Peyer's patch (tissue), 4 donors: ENCODE data around the gene IGF2BP2. TPM values are rescaled to one million over a fixed set of nuclear protein-coding genes. Genes with fewer than 3 reads are reported as not detected.

ENCODE experiments used
- DNase-seq, 3 donors: peaks; one replicate each; pipeline ENCODE4 v3.0.0-alpha.2; 2017 to 2019
- H3K27ac ChIP-seq, 4 donors: fragments of 200-600 bp; sonication (generic); one replicate each; pipeline ENCODE4 v1.5.1; 2016 to 2019
- H3K27me3 ChIP-seq, 2 donors: fragments of 200-600 bp; sonication (generic); one replicate each; pipeline ENCODE4 v1.5.1; 2019
- H3K36me3 ChIP-seq, 3 donors: fragments of 200-600 bp; sonication (generic); one replicate each; pipeline ENCODE4 v1.5.1; 2016 to 2019
- H3K4me1 ChIP-seq, 4 donors: fragments of 200-600 bp; sonication (generic); one replicate each; pipeline ENCODE4 v1.5.1; 2016 to 2019
- H3K4me3 ChIP-seq, 4 donors: fragments of 200-600 bp; sonication (generic); 1 replicate in 3 of 4; 2 replicates in 1 of 4; pipeline ENCODE4 v1.5.1; 2016 to 2019; ENCODE audit warnings: mild to moderate bottlenecking in 1 of 4
- H3K9me3 ChIP-seq, 4 donors: fragments of 200-600 bp; sonication (generic); one replicate each; pipeline ENCODE4 v1.5.1; 2016 to 2019; ENCODE audit warnings: mild to moderate bottlenecking in 1 of 4
- CTCF ChIP-seq, 6 experiments: fragments of 450-650 bp in 4 of 6; fragments of 200-600 bp in 2 of 6; sonication (generic) in 1 of 6; IDR thresholded peaks; one replicate each; pipeline ENCODE4 v1.5.1; 2017 to 2019; ENCODE audit warnings: antibody characterized with exemption in 6 of 6, mild to moderate bottlenecking in 3 of 6, moderate library complexity in 1 of 6
- POLR2A ChIP-seq, 2 donors: fragments of 450-650 bp; IDR thresholded peaks; one replicate each; pipeline ENCODE4 v1.5.1; 2017; ENCODE audit warnings: antibody characterized with exemption in 2 of 2, mild to moderate bottlenecking in 2 of 2, moderate library complexity in 2 of 2
- total RNA-seq, 4 donors: library from RNA; depleted of rRNA; stranded (reverse); fragments of >200 nt; gene quantifications; one replicate each; pipeline ENCODE4 v1.1.0, GENCODE V29; 2016

IGF2BP2 gene
- total RNA-seq, 4 donors from 2014 or later, result 61.9 to 116 (median 99.8) TPM

- Histone ChIP-seq H3K27ac (no peak overlapping the region), H3K4me1 (peaks cover 0 to 15% (median 0%) of the 10 kb centered on the region in 4 donors), H3K9me3 (no peaks in the 10 kb centered on the region), H3K27me3 (no peaks in the 10 kb centered on the region), H3K4me3 (no peak overlapping the region), H3K36me3 (no peaks in the 10 kb centered on the region)
- TF ChIP-seq CTCF (IDR thresholded peaks at IDR 0.05), result no peak
- TF ChIP-seq POLR2A (IDR thresholded peaks at IDR 0.05), result no peak
- no peak for DNase-seq
These were observed 115.4 kb downstream of the IGF2BP2 start for GRCh38 chr3:185709251-185709955.

- H3K4me1 ChIP-seq, result peaks cover 0 to 15% (median 0%) of the 10 kb centered on the region in 4 donors
- TF ChIP-seq CTCF (IDR thresholded peaks at IDR 0.05), result no peak
- TF ChIP-seq POLR2A (IDR thresholded peaks at IDR 0.05), result no peak
- H3K4me3 ChIP-seq, result no peak overlapping the region
- H3K27me3 ChIP-seq, result no peaks in the 10 kb centered on the region
- H3K36me3 ChIP-seq, result no peaks in the 10 kb centered on the region
- DNase-seq, result no peak
- H3K27ac ChIP-seq, result no peak overlapping the region
- H3K9me3 ChIP-seq, result no peaks in the 10 kb centered on the region
These were observed 116.5 kb downstream of the IGF2BP2 start for GRCh38 chr3:185708392-185708791.

GRCh38 chr3:185705498-185705897 lies 119.3 kb downstream of the IGF2BP2 start:
- no peaks in the 10 kb centered on the region for H3K36me3 ChIP-seq
- H3K27ac ChIP-seq, result no peak overlapping the region
- no peaks in the 10 kb centered on the region for H3K9me3 ChIP-seq
- no peak overlapping the region for H3K4me3 ChIP-seq
- H3K4me1 ChIP-seq, result peaks cover 0 to 7% (median 0%) of the 10 kb centered on the region in 4 donors
- TF ChIP-seq CTCF (IDR thresholded peaks at IDR 0.05) (no peak), POLR2A (IDR thresholded peaks at IDR 0.05) (no peak)
- DNase-seq, result no peak
- no peaks in the 10 kb centered on the region for H3K27me3 ChIP-seq

DNA sequence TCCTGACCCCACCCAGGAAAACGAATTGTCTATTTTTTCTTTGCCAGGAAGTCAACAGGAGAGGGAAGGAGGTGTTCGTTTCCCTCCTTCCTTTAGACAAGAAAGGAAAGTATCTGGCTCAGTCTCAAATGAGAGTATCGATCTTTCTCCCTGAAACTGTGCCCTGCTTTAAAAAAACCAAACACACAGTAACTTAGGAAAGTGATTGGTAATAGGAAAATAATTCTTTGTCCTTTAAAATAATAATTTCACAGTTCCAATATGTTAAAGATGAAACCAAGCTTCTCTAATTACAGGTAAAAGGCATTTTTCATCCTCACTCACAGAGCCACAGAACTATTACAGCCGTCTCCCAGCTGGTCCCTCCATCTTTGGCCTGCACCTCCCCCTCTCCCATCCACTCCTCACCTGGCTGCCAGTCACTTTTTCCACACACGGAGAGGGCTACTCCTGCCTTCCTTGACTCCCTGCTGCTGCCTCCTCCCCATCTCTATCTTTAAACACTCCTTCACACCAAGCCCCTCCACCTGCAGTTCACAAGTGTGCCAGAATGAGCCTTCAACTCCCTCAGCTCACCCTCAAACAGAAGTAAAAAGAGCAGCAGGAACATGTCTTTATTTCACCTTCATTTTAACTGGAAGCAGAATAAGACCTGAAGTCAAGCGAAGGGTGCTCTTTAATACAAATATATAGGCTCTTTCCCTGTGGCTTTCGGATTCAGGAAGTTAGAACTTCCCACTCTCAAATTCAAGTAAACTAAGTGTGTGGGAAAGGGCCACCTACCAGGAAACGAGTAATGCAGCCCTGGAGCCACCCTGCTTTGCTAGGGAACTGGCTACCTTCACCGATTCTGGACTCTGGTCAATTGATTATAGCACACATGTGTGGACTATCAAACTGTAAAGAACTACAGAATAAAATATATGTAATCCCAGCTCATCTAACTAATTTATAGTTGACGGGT lies 122.3 kb downstream of the IGF2BP2 start:
- H3K27ac ChIP-seq, result peak overlapping the region in 3 of 4 donors; percentile 5 to 34 (median 26)
- no peaks in the 10 kb centered on the region for H3K9me3 ChIP-seq
- DNase-seq, result peak in 1 of 3 donors; percentile 51
- no peak overlapping the region for H3K4me3 ChIP-seq
- H3K36me3 ChIP-seq, result no peaks in the 10 kb centered on the region
- H3K4me1 ChIP-seq, result peaks cover 0 to 7% (median 0%) of the 10 kb centered on the region in 4 donors
- no peak for TF ChIP-seq CTCF (IDR thresholded peaks at IDR 0.05)
- no peak for TF ChIP-seq POLR2A (IDR thresholded peaks at IDR 0.05)
- no peaks in the 10 kb centered on the region for H3K27me3 ChIP-seq

DNA sequence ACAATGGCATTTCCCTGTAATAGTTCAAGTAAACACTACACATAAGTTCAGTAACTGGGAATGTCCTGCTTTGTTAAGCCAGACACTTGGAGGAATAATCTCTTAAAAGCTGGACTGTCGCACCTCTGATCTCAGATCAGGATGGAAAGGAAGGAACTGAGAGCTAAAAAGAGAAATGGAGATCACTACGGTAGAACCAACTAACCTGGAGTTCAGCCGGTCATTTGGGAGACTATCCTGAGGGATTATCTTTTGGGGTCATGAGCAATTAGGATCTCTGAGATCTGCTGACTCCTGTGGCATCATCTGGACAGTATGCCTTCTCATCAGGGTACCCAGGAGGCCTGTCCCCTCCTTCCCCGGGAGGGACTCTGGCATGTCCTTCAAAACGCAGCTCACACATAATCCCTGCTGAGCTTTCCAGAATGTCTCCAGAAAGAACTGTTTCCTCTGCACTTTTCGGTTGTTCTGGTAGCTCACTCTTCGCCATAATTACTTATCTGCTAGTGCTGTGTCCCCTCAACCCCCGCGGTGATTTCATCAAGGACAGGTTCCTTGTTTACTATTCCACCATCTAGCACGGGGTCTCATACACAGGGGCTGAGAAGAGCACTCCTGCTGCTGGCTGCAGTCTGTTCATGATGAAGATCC lies 123.1 kb downstream of the IGF2BP2 start:
- Histone ChIP-seq H3K4me1 (peaks cover 0 to 7% (median 0%) of the 10 kb centered on the region in 4 donors), H3K4me3 (no peak overlapping the region), H3K27ac (no peak overlapping the region), H3K27me3 (no peaks in the 10 kb centered on the region), H3K9me3 (no peaks in the 10 kb centered on the region), H3K36me3 (no peaks in the 10 kb centered on the region)
- no peak for DNase-seq
- no peak for TF ChIP-seq CTCF (IDR thresholded peaks at IDR 0.05)
- no peak for TF ChIP-seq POLR2A (IDR thresholded peaks at IDR 0.05)
